Astrocyte of the cerebellum (primary cell): Measurements from ENCODE around the gene KIDINS220.

Experiments
- DNase-seq: peaks from one replicate; pipeline ENCODE4 v3.0.0-alpha.2; 2011; ENCODE audit warnings: low read depth
- H3K4me3 ChIP-seq: 2 replicates; pipeline ENCODE4 v1.5.1; 2011; ENCODE audit warnings: mild to moderate bottlenecking, low read depth, low read length, moderate library complexity
- in situ Hi-C: cut with HindIII; loops from 2 replicates; pipeline ENCODE4 v1.10.0; 2017; ENCODE audit warnings: low sequenced_read_pairs
- TF ChIP-seq, protein P1 (sequence below): IDR thresholded peaks from 2 replicates; pipeline ENCODE4 v1.5.1; 2012; ENCODE audit warnings: low read length, low read depth, moderate library complexity, mild to moderate bottlenecking; ENCODE audit errors: missing control alignments

KIDINS220 gene

GRCh38 chr2:8753609-8754008 is 83.8 kb downstream of the KIDINS220 start:
- in situ Hi-C loops, result no loop called here
- DNase-seq, result no peak
- TF ChIP-seq, protein P1, sequence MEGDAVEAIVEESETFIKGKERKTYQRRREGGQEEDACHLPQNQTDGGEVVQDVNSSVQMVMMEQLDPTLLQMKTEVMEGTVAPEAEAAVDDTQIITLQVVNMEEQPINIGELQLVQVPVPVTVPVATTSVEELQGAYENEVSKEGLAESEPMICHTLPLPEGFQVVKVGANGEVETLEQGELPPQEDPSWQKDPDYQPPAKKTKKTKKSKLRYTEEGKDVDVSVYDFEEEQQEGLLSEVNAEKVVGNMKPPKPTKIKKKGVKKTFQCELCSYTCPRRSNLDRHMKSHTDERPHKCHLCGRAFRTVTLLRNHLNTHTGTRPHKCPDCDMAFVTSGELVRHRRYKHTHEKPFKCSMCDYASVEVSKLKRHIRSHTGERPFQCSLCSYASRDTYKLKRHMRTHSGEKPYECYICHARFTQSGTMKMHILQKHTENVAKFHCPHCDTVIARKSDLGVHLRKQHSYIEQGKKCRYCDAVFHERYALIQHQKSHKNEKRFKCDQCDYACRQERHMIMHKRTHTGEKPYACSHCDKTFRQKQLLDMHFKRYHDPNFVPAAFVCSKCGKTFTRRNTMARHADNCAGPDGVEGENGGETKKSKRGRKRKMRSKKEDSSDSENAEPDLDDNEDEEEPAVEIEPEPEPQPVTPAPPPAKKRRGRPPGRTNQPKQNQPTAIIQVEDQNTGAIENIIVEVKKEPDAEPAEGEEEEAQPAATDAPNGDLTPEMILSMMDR, result no peak
- H3K4me3 ChIP-seq, result no peak overlapping the region

GRCh38 chr2:8752385-8752784 is 85.0 kb downstream of the KIDINS220 start:
- in situ Hi-C loops, result no loop called here
- DNase-seq, result no peak
- H3K4me3 ChIP-seq, result no peak overlapping the region
- TF ChIP-seq, protein P1, result no peak

DNA sequence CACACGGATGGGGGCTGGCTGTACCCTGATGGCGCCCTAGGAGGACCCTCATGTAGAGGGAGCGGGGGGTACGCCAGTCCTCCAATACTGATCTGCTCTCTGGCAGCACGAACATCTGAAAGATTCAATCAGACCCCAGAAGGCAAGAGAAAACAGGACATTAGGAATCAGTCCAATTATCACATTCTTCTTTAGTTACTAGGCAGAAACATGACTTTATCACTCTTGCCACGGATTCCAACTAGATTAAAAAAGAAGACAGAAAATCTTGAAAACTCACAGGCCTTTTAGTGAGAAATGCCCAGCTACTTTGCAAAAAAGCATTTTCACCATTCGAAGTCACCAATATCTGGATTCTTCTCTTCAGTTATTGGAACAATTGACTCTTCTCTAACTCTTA is 87.2 kb downstream of the KIDINS220 start:
- H3K4me3 ChIP-seq, result no peak overlapping the region
- in situ Hi-C loops, result no loop called here
- TF ChIP-seq, protein P1, result no peak
- DNase-seq, result no peak

- H3K4me3 ChIP-seq, result no peak overlapping the region
- in situ Hi-C loops, result no loop called here
- no peak for DNase-seq
- TF ChIP-seq, protein P1, result no peak
These were observed 94.2 kb downstream of the KIDINS220 start for GRCh38 chr2:8743261-8743660.

GRCh38 chr2:8740136-8740535 is 97.3 kb downstream of the KIDINS220 start:
- H3K4me3 ChIP-seq, result no peak overlapping the region
- in situ Hi-C loops, result no loop called here
- DNase-seq, result no peak
- TF ChIP-seq, protein P1, result no peak

GRCh38 chr2:8737571-8738175 is 99.7 kb downstream of the KIDINS220 start:
- in situ Hi-C loops, result no loop called here
- H3K4me3 ChIP-seq, result no peak overlapping the region
- DNase-seq, result no peak
- TF ChIP-seq, protein P1, result no peak

DNA sequence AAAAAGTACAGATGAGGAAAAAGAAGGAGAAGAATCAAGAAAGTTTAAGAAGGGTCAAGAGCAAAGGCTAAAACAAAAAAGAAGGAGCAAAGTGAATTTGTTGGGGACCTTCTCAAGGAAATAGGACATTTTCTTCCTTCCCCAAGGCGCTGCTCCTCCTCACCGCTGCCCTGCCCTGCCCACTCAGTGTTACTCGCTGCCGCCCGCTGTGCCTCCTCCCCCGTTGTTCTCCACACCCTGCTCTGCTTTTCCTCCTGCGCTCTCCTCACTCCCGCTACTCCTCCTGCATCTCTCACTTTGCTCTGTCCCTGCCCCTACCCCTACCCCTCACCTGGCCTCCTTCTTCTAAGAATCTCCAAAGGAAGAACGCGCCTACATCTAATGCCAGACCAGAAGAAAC is 104.8 kb downstream of the KIDINS220 start:
- TF ChIP-seq, protein P1, result no peak
- DNase-seq, result no peak
- H3K4me3 ChIP-seq, result no peak overlapping the region
- in situ Hi-C loops, result no loop called here
